Measurements from ENCODE around the gene LRRC3.

Gene LRRC3

GRCh38 chr21:44459712-44460440, 4.6 kb downstream of the LRRC3 start:
- no CpG with 5 or more reads among the region's 14 CpGs for WGBS, 2 donors (ENCODE audit: extremely low coverage in 2 of 2, insufficient read length in 2 of 2, insufficient replicate concordance in 1 of 2)
- peak overlapping the region; percentile 15 for H3K4ac ChIP-seq (ENCODE audit: low read length)
- peaks cover 6% of the 10 kb centered on the region for H3K79me1 ChIP-seq (ENCODE audit: low read depth, low read length)
- no peak overlapping the region for H3K9ac ChIP-seq (ENCODE audit: low read depth, low read length, poor library complexity)
- no peak overlapping the region for H3K4me3 ChIP-seq (ENCODE audit: low read length in 2 of 2)
- no peak overlapping the region for H3K18ac ChIP-seq (ENCODE audit: low read length)
- H2BK15ac ChIP-seq (ENCODE audit: low read length): no peak overlapping the region
- H3K4me2 ChIP-seq (ENCODE audit: insufficient read depth, low read length, poor library complexity, severe bottlenecking): no peak overlapping the region
- no peak overlapping the region for H2AK5ac ChIP-seq (ENCODE audit: low read depth, low read length)
- peak overlapping the region; percentile 27 for H3K23ac ChIP-seq (ENCODE audit: low read depth, low read length, poor library complexity)
- no peak for DNase-seq (ENCODE audit: low spot score)
- no peak overlapping the region for H2BK5ac ChIP-seq (ENCODE audit: low read length)
- H3K9me3 ChIP-seq (replicated peaks in 1 of 2; ENCODE audit: control insufficient read depth in 2 of 2, insufficient read depth in 1 of 2, low read depth in 1 of 2, low read length in 2 of 2): no peaks in the 10 kb centered on the region
- H3K4me1 ChIP-seq (ENCODE audit: control insufficient read depth in 2 of 2, insufficient read depth in 1 of 2, low read depth in 1 of 2, low read length in 2 of 2): peaks cover 0 to 5% of the 10 kb centered on the region in 2 donors
- no peak overlapping the region for H3K27ac ChIP-seq (replicated peaks; ENCODE audit: low read length)
- H3K36me3 ChIP-seq (replicated peaks in 1 of 2; ENCODE audit: control insufficient read depth in 2 of 2, insufficient read depth in 2 of 2, low read length in 2 of 2): peaks cover 5 to 7% of the 10 kb centered on the region in 2 donors
- H2BK12ac ChIP-seq (ENCODE audit: low read length): no peak overlapping the region
- peaks cover 0 to 5% (median 0%) of the 10 kb centered on the region in 3 experiments for H3K27me3 ChIP-seq (ENCODE audit: control insufficient read depth in 3 of 3, insufficient read depth in 3 of 3, low read depth in 1 of 3, low read length in 3 of 3)
- H2AFZ ChIP-seq (ENCODE audit: low read length): no peak overlapping the region
- H3K14ac ChIP-seq (ENCODE audit: low read length): no peak overlapping the region
- H2BK120ac ChIP-seq (ENCODE audit: low read depth, low read length): no peak overlapping the region
- H4K91ac ChIP-seq (ENCODE audit: low read depth, low read length, poor library complexity): peak overlapping the region; percentile 69
- H4K8ac ChIP-seq (ENCODE audit: low read depth, low read length): no peak overlapping the region

DNA sequence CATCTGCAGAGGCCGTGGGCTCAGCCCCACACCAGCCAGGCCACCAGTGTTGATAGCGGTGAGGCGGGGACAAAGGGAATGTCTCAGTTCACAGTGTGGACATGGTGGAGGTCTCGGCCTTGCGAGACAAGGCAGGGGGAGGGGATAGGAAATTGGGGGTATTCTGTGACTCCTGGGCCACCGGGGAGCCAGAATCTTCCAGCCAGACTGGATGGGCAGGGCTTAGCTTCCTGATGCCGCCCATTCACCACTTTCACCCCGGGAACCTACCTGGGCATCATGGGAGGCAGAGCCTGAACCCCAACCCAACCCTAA, 5.1 kb downstream of the LRRC3 start:
- H3K4me1 ChIP-seq (ENCODE audit: control insufficient read depth in 2 of 2, insufficient read depth in 1 of 2, low read depth in 1 of 2, low read length in 2 of 2): peaks cover 0 to 5% of the 10 kb centered on the region in 2 donors
- H3K23ac ChIP-seq (ENCODE audit: low read depth, low read length, poor library complexity): no peak overlapping the region
- H2AFZ ChIP-seq (ENCODE audit: low read length): no peak overlapping the region
- no CpG with 5 or more reads among the region's 8 CpGs for WGBS, 2 donors (ENCODE audit: extremely low coverage in 2 of 2, insufficient read length in 2 of 2, insufficient replicate concordance in 1 of 2)
- H3K9ac ChIP-seq (ENCODE audit: low read depth, low read length, poor library complexity): no peak overlapping the region
- H3K4me3 ChIP-seq (ENCODE audit: low read length in 2 of 2): no peak overlapping the region
- no peak overlapping the region for H2BK5ac ChIP-seq (ENCODE audit: low read length)
- H3K36me3 ChIP-seq (replicated peaks in 1 of 2; ENCODE audit: control insufficient read depth in 2 of 2, insufficient read depth in 2 of 2, low read length in 2 of 2): peaks cover 5 to 7% of the 10 kb centered on the region in 2 donors
- no peak overlapping the region for H2BK15ac ChIP-seq (ENCODE audit: low read length)
- no peaks in the 10 kb centered on the region for H3K9me3 ChIP-seq (replicated peaks in 1 of 2; ENCODE audit: control insufficient read depth in 2 of 2, insufficient read depth in 1 of 2, low read depth in 1 of 2, low read length in 2 of 2)
- H3K27me3 ChIP-seq (ENCODE audit: control insufficient read depth in 3 of 3, insufficient read depth in 3 of 3, low read depth in 1 of 3, low read length in 3 of 3): peaks cover 0 to 5% (median 0%) of the 10 kb centered on the region in 3 experiments
- H2BK12ac ChIP-seq (ENCODE audit: low read length): no peak overlapping the region
- H2BK120ac ChIP-seq (ENCODE audit: low read depth, low read length): no peak overlapping the region
- DNase-seq (ENCODE audit: low spot score): no peak
- H3K27ac ChIP-seq (replicated peaks; ENCODE audit: low read length): no peak overlapping the region
- H4K8ac ChIP-seq (ENCODE audit: low read depth, low read length): no peak overlapping the region
- H4K91ac ChIP-seq (ENCODE audit: low read depth, low read length, poor library complexity): peak overlapping the region; percentile 69
- peaks cover 6% of the 10 kb centered on the region for H3K79me1 ChIP-seq (ENCODE audit: low read depth, low read length)
- no peak overlapping the region for H3K4ac ChIP-seq (ENCODE audit: low read length)
- peak overlapping the region; percentile 58 for H3K18ac ChIP-seq (ENCODE audit: low read length)
- no peak overlapping the region for H3K4me2 ChIP-seq (ENCODE audit: insufficient read depth, low read length, poor library complexity, severe bottlenecking)
- H2AK5ac ChIP-seq (ENCODE audit: low read depth, low read length): no peak overlapping the region
- no peak overlapping the region for H3K14ac ChIP-seq (ENCODE audit: low read length)

GRCh38 chr21:44461005-44461404, 5.7 kb downstream of the LRRC3 start:
- no CpG with 5 or more reads among the region's 8 CpGs for WGBS, 2 donors (ENCODE audit: extremely low coverage in 2 of 2, insufficient read length in 2 of 2, insufficient replicate concordance in 1 of 2)

DNA sequence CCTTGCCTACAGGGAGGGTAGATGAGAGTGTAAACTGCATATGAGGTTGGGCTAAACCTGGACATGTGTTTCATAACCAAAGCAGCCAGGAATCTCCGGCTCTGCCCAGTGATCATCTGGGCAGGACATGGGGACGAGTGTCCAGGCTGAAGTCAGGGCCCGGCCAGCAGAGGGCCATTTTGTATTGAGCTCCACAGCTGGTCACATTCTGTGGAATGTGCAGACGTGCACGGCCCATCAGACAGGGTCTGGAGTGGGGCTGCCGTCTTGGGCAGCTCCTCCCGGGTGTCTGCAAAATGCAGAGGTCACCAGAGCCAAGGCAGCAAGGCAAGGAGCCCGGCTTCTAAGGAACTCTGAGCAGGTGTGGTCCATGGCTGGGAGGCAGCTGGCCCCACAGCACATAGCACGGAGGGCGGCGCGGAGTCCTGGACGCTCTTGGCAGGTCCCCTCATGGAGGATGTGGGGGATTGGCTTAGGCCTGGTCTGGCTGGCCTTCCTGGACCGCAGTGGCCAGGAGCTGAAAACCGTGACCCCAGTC, 6.2 kb downstream of the LRRC3 start:
- no peak overlapping the region for H2BK12ac ChIP-seq (ENCODE audit: low read length)
- H2AFZ ChIP-seq (ENCODE audit: low read length): no peak overlapping the region
- H3K4me3 ChIP-seq (ENCODE audit: low read length in 2 of 2): no peak overlapping the region
- H3K9me3 ChIP-seq (replicated peaks in 1 of 2; ENCODE audit: control insufficient read depth in 2 of 2, insufficient read depth in 1 of 2, low read depth in 1 of 2, low read length in 2 of 2): peaks cover 0 to 2% of the 10 kb centered on the region in 2 donors
- H3K27me3 ChIP-seq (ENCODE audit: control insufficient read depth in 3 of 3, insufficient read depth in 3 of 3, low read depth in 1 of 3, low read length in 3 of 3): no peaks in the 10 kb centered on the region
- H2BK15ac ChIP-seq (ENCODE audit: low read length): no peak overlapping the region
- no CpG with 5 or more reads among the region's 15 CpGs for WGBS, 2 donors (ENCODE audit: extremely low coverage in 2 of 2, insufficient read length in 2 of 2, insufficient replicate concordance in 1 of 2)
- H3K27ac ChIP-seq (replicated peaks; ENCODE audit: low read length): no peak overlapping the region
- no peak overlapping the region for H3K4ac ChIP-seq (ENCODE audit: low read length)
- no peak overlapping the region for H2BK5ac ChIP-seq (ENCODE audit: low read length)
- peak overlapping the region; percentile 52 for H3K18ac ChIP-seq (ENCODE audit: low read length)
- no peak overlapping the region for H4K91ac ChIP-seq (ENCODE audit: low read depth, low read length, poor library complexity)
- no peak for DNase-seq (ENCODE audit: low spot score)
- peaks cover 6% of the 10 kb centered on the region for H3K79me1 ChIP-seq (ENCODE audit: low read depth, low read length)
- H3K36me3 ChIP-seq (replicated peaks in 1 of 2; ENCODE audit: control insufficient read depth in 2 of 2, insufficient read depth in 2 of 2, low read length in 2 of 2): peaks cover 5 to 7% of the 10 kb centered on the region in 2 donors
- peak overlapping the region; percentile 32 for H3K14ac ChIP-seq (ENCODE audit: low read length)
- H3K4me1 ChIP-seq (ENCODE audit: control insufficient read depth in 2 of 2, insufficient read depth in 1 of 2, low read depth in 1 of 2, low read length in 2 of 2): no peaks in the 10 kb centered on the region
- no peak overlapping the region for H4K8ac ChIP-seq (ENCODE audit: low read depth, low read length)
- no peak overlapping the region for H2BK120ac ChIP-seq (ENCODE audit: low read depth, low read length)
- H2AK5ac ChIP-seq (ENCODE audit: low read depth, low read length): no peak overlapping the region
- peak overlapping the region; percentile 61 for H3K9ac ChIP-seq (ENCODE audit: low read depth, low read length, poor library complexity)
- H3K23ac ChIP-seq (ENCODE audit: low read depth, low read length, poor library complexity): peak overlapping the region; percentile 17
- H3K4me2 ChIP-seq (ENCODE audit: insufficient read depth, low read length, poor library complexity, severe bottlenecking): no peak overlapping the region

More at GRCh38 chr21:44461005-44461404, 5.7 kb downstream of the LRRC3 start:
- no peak overlapping the region for H2BK12ac ChIP-seq (ENCODE audit: low read length)
- H3K4me1 ChIP-seq (ENCODE audit: control insufficient read depth in 2 of 2, insufficient read depth in 1 of 2, low read depth in 1 of 2, low read length in 2 of 2): peaks cover 0 to 5% of the 10 kb centered on the region in 2 donors
- H2AFZ ChIP-seq (ENCODE audit: low read length): no peak overlapping the region
- H4K91ac ChIP-seq (ENCODE audit: low read depth, low read length, poor library complexity): no peak overlapping the region
- no peak overlapping the region for H3K9ac ChIP-seq (ENCODE audit: low read depth, low read length, poor library complexity)
- peak overlapping the region; percentile 17 for H3K23ac ChIP-seq (ENCODE audit: low read depth, low read length, poor library complexity)
- peaks cover 6% of the 10 kb centered on the region for H3K79me1 ChIP-seq (ENCODE audit: low read depth, low read length)
- H3K4me3 ChIP-seq (ENCODE audit: low read length in 2 of 2): no peak overlapping the region
- peak overlapping the region; percentile 52 for H3K18ac ChIP-seq (ENCODE audit: low read length)
- H3K14ac ChIP-seq (ENCODE audit: low read length): no peak overlapping the region
- no peak for DNase-seq (ENCODE audit: low spot score)
- H3K4me2 ChIP-seq (ENCODE audit: insufficient read depth, low read length, poor library complexity, severe bottlenecking): no peak overlapping the region
- H2BK5ac ChIP-seq (ENCODE audit: low read length): no peak overlapping the region
- H3K27ac ChIP-seq (replicated peaks; ENCODE audit: low read length): no peak overlapping the region
- H2BK120ac ChIP-seq (ENCODE audit: low read depth, low read length): no peak overlapping the region
- no peak overlapping the region for H3K4ac ChIP-seq (ENCODE audit: low read length)
- peaks cover 5 to 7% of the 10 kb centered on the region in 2 donors for H3K36me3 ChIP-seq (replicated peaks in 1 of 2; ENCODE audit: control insufficient read depth in 2 of 2, insufficient read depth in 2 of 2, low read length in 2 of 2)
- no peak overlapping the region for H2BK15ac ChIP-seq (ENCODE audit: low read length)
- no peak overlapping the region for H2AK5ac ChIP-seq (ENCODE audit: low read depth, low read length)
- H3K9me3 ChIP-seq (replicated peaks in 1 of 2; ENCODE audit: control insufficient read depth in 2 of 2, insufficient read depth in 1 of 2, low read depth in 1 of 2, low read length in 2 of 2): peaks cover 0 to 1% of the 10 kb centered on the region in 2 donors
- peaks cover 0 to 5% (median 0%) of the 10 kb centered on the region in 3 experiments for H3K27me3 ChIP-seq (ENCODE audit: control insufficient read depth in 3 of 3, insufficient read depth in 3 of 3, low read depth in 1 of 3, low read length in 3 of 3)
- H4K8ac ChIP-seq (ENCODE audit: low read depth, low read length): no peak overlapping the region
